GM23338 (cell line): ENCODE data around the gene FLOT1. TPM values are rescaled to one million over a fixed set of nuclear protein-coding genes. Genes with fewer than 3 reads are reported as not detected.

ENCODE experiments used
- ATAC-seq: fragments of 200-7000 bp; cut with Tn5 transposase; 3 replicates; pipeline ENCODE4 v1.9.1; 2020
- DNase-seq: peaks from one replicate; pipeline ENCODE4 v3.0.0-alpha.2; 2015; ENCODE audit warnings: low spot score
- H2AFZ ChIP-seq: fragments of 200-600 bp; sonication (generic); 2 replicates; pipeline ENCODE4 v1.8.0; 2016; ENCODE audit warnings: antibody characterized with exemption, mild to moderate bottlenecking, moderate library complexity
- H3F3A ChIP-seq: fragments of 200-600 bp; sonication (generic); replicated peaks from 2 replicates; pipeline ENCODE4 v1.8.0; 2017; ENCODE audit warnings: antibody characterized with exemption, mixed run types, low read depth
- H3K27ac ChIP-seq: fragments of 200-600 bp; sonication (generic); 2 replicates; pipeline ENCODE4 v1.6.1; 2016; ENCODE audit warnings: low read depth
- H3K27me3 ChIP-seq: fragments of 200-600 bp; sonication (generic); 2 replicates; pipeline ENCODE4 v1.8.0; 2016; ENCODE audit warnings: mild to moderate bottlenecking, mixed run types, moderate library complexity; ENCODE audit not compliant: insufficient read depth
- H3K36me3 ChIP-seq: fragments of 200-600 bp; sonication (generic); 2 replicates; pipeline ENCODE4 v1.8.0; 2016; ENCODE audit warnings: mild to moderate bottlenecking; ENCODE audit not compliant: insufficient read depth
- H3K4me1 ChIP-seq: fragments of 200-600 bp; sonication (generic); 2 replicates; pipeline ENCODE4 v1.8.0; 2016; ENCODE audit warnings: mild to moderate bottlenecking, moderate library complexity; ENCODE audit not compliant: insufficient read depth
- H3K4me2 ChIP-seq: fragments of 200-600 bp; sonication (generic); 2 replicates; pipeline ENCODE4 v1.7.1; 2017; ENCODE audit warnings: mixed run types
- H3K4me3 ChIP-seq: fragments of 200-600 bp; sonication (generic); 2 replicates; pipeline ENCODE4 v1.6.1; 2016; ENCODE audit warnings: mixed run types
- H3K79me2 ChIP-seq: fragments of 200-600 bp; sonication (generic); replicated peaks from 2 replicates; pipeline ENCODE4 v1.8.0; 2017; ENCODE audit warnings: mild to moderate bottlenecking; ENCODE audit not compliant: insufficient read depth
- H3K9me2 ChIP-seq: fragments of 200-600 bp; sonication (generic); 2 replicates; pipeline ENCODE4 v1.8.0; 2017; ENCODE audit not compliant: insufficient read depth
- H4K20me1 ChIP-seq: fragments of 200-600 bp; sonication (generic); replicated peaks from 2 replicates; pipeline ENCODE4 v1.8.0; 2017; ENCODE audit warnings: mild to moderate bottlenecking; ENCODE audit not compliant: insufficient read depth
- H3K27ac Mint-ChIP-seq: 2 replicates; pipeline ENCODE4 v1.8.0; 2020; ENCODE audit warnings: inconsistent platforms, mild to moderate bottlenecking, moderate library complexity, mixed read lengths
- H3K27me3 Mint-ChIP-seq: 3 replicates; pipeline ENCODE4 v1.8.0; 2022; ENCODE audit warnings: low read depth, mild to moderate bottlenecking, moderate library complexity, mixed read lengths, inconsistent platforms; ENCODE audit not compliant: insufficient read depth, poor library complexity
- H3K36me3 Mint-ChIP-seq: 3 replicates; pipeline ENCODE4 v1.8.0; 2021; ENCODE audit warnings: low read depth, mild to moderate bottlenecking, inconsistent platforms, moderate library complexity, mixed read lengths
- H3K4me1 Mint-ChIP-seq: 3 replicates; pipeline ENCODE4 v1.8.0; 2020; ENCODE audit warnings: mild to moderate bottlenecking, inconsistent platforms, mixed read lengths
- H3K4me3 Mint-ChIP-seq: 3 replicates; pipeline ENCODE4 v1.8.0; 2021; ENCODE audit warnings: moderate library complexity, mild to moderate bottlenecking, inconsistent platforms, mixed read lengths
- H3K9me3 Mint-ChIP-seq: 3 replicates; pipeline ENCODE4 v1.8.0; 2020; ENCODE audit warnings: moderate library complexity, mild to moderate bottlenecking, inconsistent platforms, mixed read lengths
- CREB1 ChIP-seq: fragments of 250-450 bp; sonication (Bioruptor Pico); IDR thresholded peaks from 2 replicates; pipeline ENCODE4 v1.5.0; 2020; ENCODE audit warnings: low read depth, mild to moderate bottlenecking, moderate library complexity
- CTCF ChIP-seq, 2 experiments: fragments of 200-600 bp in 1 of 2; sonication (generic) in 1 of 2; conservative IDR thresholded peaks; 2 replicates each; pipeline versions ENCODE4 v1.5.1 to v1.6.1; 2016 to 2017; ENCODE audit warnings: antibody characterized with exemption in 2 of 2, low read depth in 2 of 2, mild to moderate bottlenecking in 2 of 2, moderate library complexity in 1 of 2
- EZH2 ChIP-seq: fragments of 200-600 bp; sonication (generic); IDR thresholded peaks from one replicate; pipeline ENCODE4 v1.8.0; 2017; ENCODE audit warnings: antibody characterized with exemption, mild to moderate bottlenecking, low read depth; ENCODE audit not compliant: unreplicated experiment
- EZH2phosphoT487 ChIP-seq: fragments of 200-600 bp; sonication (generic); IDR thresholded peaks from one replicate; pipeline ENCODE4 v1.8.1; 2018; ENCODE audit warnings: antibody characterized with exemption; ENCODE audit not compliant: unreplicated experiment
- POLR2AphosphoS5 ChIP-seq: IDR thresholded peaks from 2 replicates; pipeline ENCODE4 v1.6.1; 2016; ENCODE audit warnings: antibody characterized with exemption, low read depth
- REST ChIP-seq: IDR thresholded peaks from one replicate; pipeline ENCODE4 v1.6.1; 2018; ENCODE audit warnings: antibody characterized with exemption; ENCODE audit not compliant: unreplicated experiment
- ZNF114 ChIP-seq: fragments of 250-450 bp; sonication (Bioruptor Pico); IDR thresholded peaks from 2 replicates; pipeline ENCODE4 v1.5.0; 2020; ENCODE audit warnings: mild to moderate bottlenecking, moderate library complexity
- polyA plus RNA-seq: library from polyadenylated mRNA; unstranded; fragments of >200 nt; fragmentation: Nextera tagmentation; extraction: Ambion mirVana; gene quantifications from 2 replicates; pipeline ENCODE4 v1.2.1, GENCODE V29; 2016
- total RNA-seq: library from RNA; depleted of rRNA; stranded (reverse); fragments of >200 nt; shearing (Covaris generic); gene quantifications from 2 replicates; pipeline ENCODE4 v1.2.3, GENCODE V29; 2014

The FLOT1 gene
- total and polyA plus RNA-seq, 2 experiments from 2014 or later, result 72.2 to 94.5 TPM

GRCh38 chr6:30687659-30688431 is 54.6 kb downstream of the FLOT1 start:
- H3K9me3 Mint-ChIP-seq, result no peaks in the 10 kb centered on the region; the same call in 2 of the 3 replicates
- H3K36me3 Mint-ChIP-seq, result peaks cover 18% of the 10 kb centered on the region
- H3K79me2 ChIP-seq, result peaks cover 14% of the 10 kb centered on the region
- DNase-seq (peak; percentile 67), ATAC-seq (peak; percentile 8)
- H3K4me3 Mint-ChIP-seq, result peak overlapping the region; percentile 81
- H4K20me1 ChIP-seq, result no peaks in the 10 kb centered on the region
- 0 out of 2 replicates have a peak, but pooled peaks cover 5% of the 10 kb centered on the region for H3K27me3 ChIP-seq
- H3K4me1 ChIP-seq, result peaks cover 45% of the 10 kb centered on the region
- peaks cover 14% of the 10 kb centered on the region for H3F3A ChIP-seq
- no peaks in the 10 kb centered on the region for H3K9me2 ChIP-seq
- H3K27me3 Mint-ChIP-seq, result peaks cover 38% of the 10 kb centered on the region
- peak overlapping the region; percentile 93 for H2AFZ ChIP-seq
- H3K27ac ChIP-seq, result peak overlapping the region; percentile 59
- TF ChIP-seq EZH2phosphoT487 (no peak), ZNF114 (CRISPR knock-in tag) (no peak), REST (no peak), CTCF (conservative IDR thresholded peaks at IDR 0.05; ENCODE audit: low read depth in 2 of 2) (peak in 1 of 2 experiments; percentile 39; a peak in 2 of 4 replicates), POLR2AphosphoS5 (0 out of 2 replicates have a peak, but pooled peaks have one; percentile 36)
- H3K36me3 ChIP-seq, result no peaks in the 10 kb centered on the region
- peak overlapping the region; percentile 99 for H3K4me3 ChIP-seq
- peak overlapping the region; percentile 84; the same call in 1 of the 2 replicates for H3K27ac Mint-ChIP-seq
- H3K4me1 Mint-ChIP-seq, result peaks cover 66% of the 10 kb centered on the region
- H3K4me2 ChIP-seq, result peak overlapping the region; percentile 98

- Histone ChIP-seq H3K36me3 (no peaks in the 10 kb centered on the region), H3K27me3 (0 out of 2 replicates have a peak, but pooled peaks cover 5% of the 10 kb centered on the region), H3K9me2 (no peaks in the 10 kb centered on the region), H3K27ac (peak overlapping the region; percentile 59; the same call in 1 of the 2 replicates), H4K20me1 (no peaks in the 10 kb centered on the region), H3K4me3 (peak overlapping the region; percentile 99), H3K79me2 (peaks cover 19% of the 10 kb centered on the region), H2AFZ (peak overlapping the region; percentile 94), H3F3A (peaks cover 17% of the 10 kb centered on the region), H3K4me2 (peak overlapping the region; percentile 98), H3K4me1 (peaks cover 53% of the 10 kb centered on the region)
- Mint-ChIP-seq H3K27me3 (peaks cover 37% of the 10 kb centered on the region), H3K27ac (peak overlapping the region; percentile 84; the same call in 1 of the 2 replicates), H3K36me3 (peaks cover 18% of the 10 kb centered on the region), H3K9me3 (no peaks in the 10 kb centered on the region; the same call in 2 of the 3 replicates), H3K4me1 (peaks cover 71% of the 10 kb centered on the region), H3K4me3 (peak overlapping the region; percentile 81)
- no peak for TF ChIP-seq EZH2phosphoT487
- no peak for TF ChIP-seq REST
- 0 out of 2 replicates have a peak, but pooled peaks have one; percentile 5 for TF ChIP-seq CREB1 (CRISPR knock-in tag)
- peak; percentile 62 for TF ChIP-seq POLR2AphosphoS5
- no peak for TF ChIP-seq ZNF114 (CRISPR knock-in tag)
- TF ChIP-seq EZH2, result no peak
- ATAC-seq (peak; percentile 31), DNase-seq (peak; percentile 84)
Measured at GRCh38 chr6:30686908-30687658, 55.4 kb downstream of the FLOT1 start.
